Calu3 (cell line): ENCODE data around the gene OPCML. TPM values are rescaled to one million over a fixed set of nuclear protein-coding genes. Genes with fewer than 3 reads are reported as not detected.

ENCODE experiments used
- BruUV-seq: library from RNA; stranded (reverse); fragments of 400-500 nt; replicated peaks from 2 replicates; lab custom pipeline; 2021; lab: Mats Ljungman, UMichigan
- CTCF ChIA-PET: fragments of 300-600 bp; sonication (Branson Sonifier 250); formaldehyde crosslinking; loops from one replicate; lab custom pipeline; 2022; ENCODE audit warnings: antibody characterized with exemption; lab: Charles Lee
- DNase-seq: peaks from one replicate; pipeline ENCODE4 v3.0.0; 2022
- H3K27ac Mint-ChIP-seq: one replicate; pipeline ENCODE4 v1.8.0; 2022; ENCODE audit warnings: mixed read lengths; ENCODE audit not compliant: unreplicated experiment
- H3K27me3 Mint-ChIP-seq: one replicate; pipeline ENCODE4 v1.8.0; 2022; ENCODE audit warnings: mixed read lengths; ENCODE audit not compliant: unreplicated experiment
- H3K36me3 Mint-ChIP-seq: one replicate; pipeline ENCODE4 v1.8.0; 2022; ENCODE audit warnings: mild to moderate bottlenecking, moderate library complexity, mixed read lengths; ENCODE audit not compliant: insufficient read depth, unreplicated experiment
- H3K4me1 Mint-ChIP-seq: one replicate; pipeline ENCODE4 v1.8.0; 2022; ENCODE audit warnings: mild to moderate bottlenecking, low read depth, mixed read lengths; ENCODE audit not compliant: unreplicated experiment
- H3K4me3 Mint-ChIP-seq: one replicate; pipeline ENCODE4 v1.8.0; 2022; ENCODE audit warnings: mild to moderate bottlenecking, low read depth, moderate library complexity, mixed read lengths; ENCODE audit not compliant: unreplicated experiment
- H3K9me3 Mint-ChIP-seq: one replicate; pipeline ENCODE4 v1.8.0; 2022; ENCODE audit warnings: low read depth, mixed read lengths; ENCODE audit not compliant: unreplicated experiment
- intact Hi-C: fragments of 100-400 bp; cut with micrococcal nuclease; formaldehyde crosslinking; loops from one replicate; pipeline ENCODE4 v1.10.0; 2022; ENCODE audit not compliant: unreplicated experiment
- total RNA-seq: library from RNA; stranded (reverse); gene quantifications from 2 replicates; pipeline ENCODE4 v1.2.3, GENCODE V29; 2022
- TF ChIP-seq, protein P1 (sequence below): fragments of 200-600 bp; IDR thresholded peaks from one replicate; pipeline ENCODE4 v1.8.0; 2022; ENCODE audit warnings: antibody characterized with exemption; ENCODE audit not compliant: unreplicated experiment

OPCML gene
- total RNA-seq, 1 experiment from 2014 or later: not detected

DNA sequence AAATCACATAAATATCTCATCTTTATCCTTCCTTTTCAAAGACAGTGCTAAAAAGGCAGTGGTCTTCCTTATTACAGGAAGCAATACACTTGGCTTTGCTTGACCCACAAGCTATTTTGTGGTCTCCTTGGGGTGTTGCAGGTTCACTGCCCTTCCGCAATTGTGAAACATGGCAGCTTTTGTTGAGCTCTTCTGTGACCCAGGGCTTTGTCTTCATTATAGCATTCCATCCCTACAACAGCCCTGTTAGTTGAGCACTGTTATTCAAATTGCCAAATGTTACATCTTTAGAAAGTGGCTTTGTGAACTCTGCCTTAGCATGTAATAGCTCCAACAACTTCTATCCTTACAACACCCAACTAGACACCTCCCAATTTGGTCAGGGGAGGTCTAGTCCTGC is 107.1 kb downstream of the OPCML start:
- TF ChIP-seq, protein P1, sequence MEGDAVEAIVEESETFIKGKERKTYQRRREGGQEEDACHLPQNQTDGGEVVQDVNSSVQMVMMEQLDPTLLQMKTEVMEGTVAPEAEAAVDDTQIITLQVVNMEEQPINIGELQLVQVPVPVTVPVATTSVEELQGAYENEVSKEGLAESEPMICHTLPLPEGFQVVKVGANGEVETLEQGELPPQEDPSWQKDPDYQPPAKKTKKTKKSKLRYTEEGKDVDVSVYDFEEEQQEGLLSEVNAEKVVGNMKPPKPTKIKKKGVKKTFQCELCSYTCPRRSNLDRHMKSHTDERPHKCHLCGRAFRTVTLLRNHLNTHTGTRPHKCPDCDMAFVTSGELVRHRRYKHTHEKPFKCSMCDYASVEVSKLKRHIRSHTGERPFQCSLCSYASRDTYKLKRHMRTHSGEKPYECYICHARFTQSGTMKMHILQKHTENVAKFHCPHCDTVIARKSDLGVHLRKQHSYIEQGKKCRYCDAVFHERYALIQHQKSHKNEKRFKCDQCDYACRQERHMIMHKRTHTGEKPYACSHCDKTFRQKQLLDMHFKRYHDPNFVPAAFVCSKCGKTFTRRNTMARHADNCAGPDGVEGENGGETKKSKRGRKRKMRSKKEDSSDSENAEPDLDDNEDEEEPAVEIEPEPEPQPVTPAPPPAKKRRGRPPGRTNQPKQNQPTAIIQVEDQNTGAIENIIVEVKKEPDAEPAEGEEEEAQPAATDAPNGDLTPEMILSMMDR: no peak
- CTCF ChIA-PET: no interaction called here
- intact Hi-C loops: no loop called here
- DNase-seq: no peak
- no peak overlapping the region for H3K4me3 Mint-ChIP-seq
- peaks cover 5% of the 10 kb centered on the region for H3K9me3 Mint-ChIP-seq
- no peaks in the 10 kb centered on the region for H3K4me1 Mint-ChIP-seq
- no peaks in the 10 kb centered on the region for H3K36me3 Mint-ChIP-seq
- no TSS peak for BruUV-seq
- H3K27me3 Mint-ChIP-seq: no peaks in the 10 kb centered on the region
- H3K27ac Mint-ChIP-seq: no peak overlapping the region

GRCh38 chr11:133418218-133418617 is 114.1 kb downstream of the OPCML start:
- H3K4me3 Mint-ChIP-seq: no peak overlapping the region
- no peaks in the 10 kb centered on the region for H3K27me3 Mint-ChIP-seq
- H3K4me1 Mint-ChIP-seq: no peaks in the 10 kb centered on the region
- H3K9me3 Mint-ChIP-seq: peaks cover 19% of the 10 kb centered on the region
- intact Hi-C loops: no loop called here
- DNase-seq: no peak
- H3K27ac Mint-ChIP-seq: no peak overlapping the region
- no TSS peak for BruUV-seq
- TF ChIP-seq, protein P1: no peak
- H3K36me3 Mint-ChIP-seq: no peaks in the 10 kb centered on the region
- CTCF ChIA-PET: no interaction called here

DNA sequence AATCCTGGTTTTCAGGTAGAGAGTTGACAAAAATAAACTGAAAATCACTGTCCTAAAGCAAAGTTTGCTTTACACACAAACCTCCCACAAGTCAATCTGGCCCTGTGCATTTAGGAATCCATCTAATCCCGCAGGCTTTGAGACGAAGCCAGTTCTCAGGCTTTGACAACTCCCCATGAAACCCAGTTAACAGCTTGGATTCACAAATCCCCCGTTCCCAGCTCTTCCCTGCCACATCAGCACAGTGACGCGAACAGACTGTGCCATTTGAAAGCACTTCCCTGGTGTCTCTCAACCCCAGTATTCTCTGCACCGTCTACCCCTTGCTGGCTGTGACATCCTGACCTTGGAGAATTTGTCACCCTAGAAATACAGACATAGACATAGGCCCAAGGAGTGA is 117.8 kb downstream of the OPCML start:
- Mint-ChIP-seq H3K27ac (no peak overlapping the region), H3K4me3 (no peak overlapping the region), H3K27me3 (no peaks in the 10 kb centered on the region), H3K36me3 (no peaks in the 10 kb centered on the region), H3K9me3 (peaks cover 19% of the 10 kb centered on the region), H3K4me1 (no peaks in the 10 kb centered on the region)
- TF ChIP-seq, protein P1: no peak
- DNase-seq: no peak
- no TSS peak for BruUV-seq
- CTCF ChIA-PET: no interaction called here
- intact Hi-C loops: no loop called here

DNA sequence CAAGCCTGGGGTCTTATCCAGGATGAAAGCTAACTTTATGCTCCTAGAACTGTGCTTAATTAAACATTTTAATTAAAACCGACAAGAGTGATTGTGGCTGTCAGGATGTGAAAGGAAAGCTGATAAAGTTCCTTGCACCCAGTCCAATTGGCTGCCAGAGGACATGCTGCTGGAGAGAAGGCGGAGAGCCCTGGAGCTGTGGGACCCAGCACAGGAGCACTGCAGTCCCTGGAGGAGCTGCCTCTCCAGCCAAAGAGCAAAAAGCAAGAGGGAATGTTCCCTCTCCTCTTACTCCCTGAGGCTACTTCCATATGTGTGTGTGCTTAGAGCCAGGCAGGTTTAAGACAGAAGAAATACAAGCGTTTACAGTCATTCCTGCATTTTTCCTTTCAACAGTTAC is 118.6 kb downstream of the OPCML start:
- Mint-ChIP-seq H3K9me3 (peaks cover 21% of the 10 kb centered on the region), H3K36me3 (no peaks in the 10 kb centered on the region), H3K27me3 (no peaks in the 10 kb centered on the region), H3K27ac (no peak overlapping the region), H3K4me3 (no peak overlapping the region), H3K4me1 (no peaks in the 10 kb centered on the region)
- CTCF ChIA-PET: no interaction called here
- DNase-seq: no peak
- TF ChIP-seq, protein P1: no peak
- intact Hi-C loops: no loop called here
- BruUV-seq: no TSS peak
